ENCODE measurements around the gene KANSL2.
"Not testable (repeated sequence)": the region's sequence is repeated elsewhere in the genome, so short reads cannot be mapped to it uniquely, and the experiment has no call there.

Gene KANSL2

DNA sequence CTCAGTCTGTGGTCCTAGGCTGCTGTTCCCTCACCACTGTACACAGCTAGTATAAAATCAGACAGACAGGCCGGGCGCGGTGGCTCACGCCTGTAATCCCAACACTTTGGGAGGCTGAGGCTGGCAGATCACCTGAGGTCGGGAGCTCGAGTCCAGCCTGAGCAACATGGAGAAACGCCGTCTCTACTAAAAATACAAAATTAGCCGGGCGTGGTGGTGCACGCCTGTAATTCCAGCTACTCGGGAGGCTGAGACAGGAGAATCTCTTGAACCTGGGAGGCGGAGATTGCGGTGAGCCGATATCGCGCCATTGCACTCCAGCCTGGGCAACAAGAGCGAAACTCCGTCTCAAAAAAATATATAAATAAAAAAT lies 481 bp upstream of the KANSL2 start:
- DNase-seq, result not testable (repeated sequence)

DNA sequence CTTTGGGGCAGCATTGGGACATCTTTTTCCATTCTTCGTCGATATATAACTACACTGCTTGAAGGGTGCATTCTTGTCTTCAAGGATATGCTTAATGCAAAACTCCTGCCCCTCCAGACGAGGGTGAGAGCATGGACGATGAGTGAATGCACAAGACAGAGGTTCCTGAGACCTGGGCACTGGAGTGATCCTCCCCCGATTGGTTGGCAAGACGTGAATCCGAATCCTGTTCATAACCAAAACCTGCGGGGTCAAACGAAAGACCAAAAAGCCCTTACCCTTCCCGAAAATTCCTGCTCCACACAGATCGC lies 684 bp downstream of the KANSL2 start:
- no peak for DNase-seq

DNA sequence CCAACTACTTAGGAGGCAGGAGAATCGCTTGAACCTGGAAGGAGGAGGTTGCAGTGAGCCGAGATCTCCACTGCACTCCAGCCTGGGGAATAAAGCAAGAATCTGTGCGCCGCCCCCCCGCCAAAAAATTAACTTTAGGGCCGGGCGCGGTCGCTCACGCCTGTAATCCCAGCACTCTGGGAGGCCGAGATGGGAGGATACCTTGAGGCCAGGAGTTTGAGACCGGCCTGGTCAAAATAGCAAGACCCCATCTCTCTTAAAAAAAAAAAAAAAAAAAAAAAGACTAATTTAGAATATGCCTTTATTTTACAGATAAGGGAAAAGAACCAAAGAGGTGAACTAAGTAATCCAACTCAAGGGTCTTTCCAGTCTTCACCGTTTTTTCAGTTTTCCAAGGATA lies 1.2 kb downstream of the KANSL2 start:
- no peak for DNase-seq

DNA sequence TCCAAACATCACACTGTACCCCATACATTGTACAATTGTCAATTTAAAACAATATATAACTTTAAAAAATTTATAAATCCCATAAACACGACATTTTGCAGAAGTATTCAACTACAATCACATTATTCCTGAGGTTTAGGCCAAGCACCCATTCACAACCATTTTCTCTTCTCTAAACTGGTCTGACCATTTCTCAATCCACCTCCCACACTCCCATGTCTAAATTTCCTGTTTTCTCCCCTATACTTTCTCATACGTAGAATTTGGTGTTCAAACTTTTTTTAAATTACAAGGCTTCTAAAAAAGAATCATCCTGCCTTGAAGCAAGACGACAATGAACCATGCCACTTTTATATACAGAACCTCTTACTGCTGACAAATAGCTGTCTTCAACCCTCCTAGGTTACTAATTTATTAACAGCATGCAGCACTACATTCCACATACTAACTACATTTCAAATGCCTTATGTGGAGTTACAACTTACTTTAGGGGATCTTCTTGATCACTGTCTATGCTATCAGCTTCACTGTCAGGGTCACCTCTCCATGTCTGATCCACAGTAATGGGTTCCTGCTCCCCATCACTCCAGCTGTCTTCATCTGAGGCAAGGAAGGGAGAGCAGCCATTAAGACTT lies 3.4 kb downstream of the KANSL2 start:
- DNase-seq, result no peak

DNA sequence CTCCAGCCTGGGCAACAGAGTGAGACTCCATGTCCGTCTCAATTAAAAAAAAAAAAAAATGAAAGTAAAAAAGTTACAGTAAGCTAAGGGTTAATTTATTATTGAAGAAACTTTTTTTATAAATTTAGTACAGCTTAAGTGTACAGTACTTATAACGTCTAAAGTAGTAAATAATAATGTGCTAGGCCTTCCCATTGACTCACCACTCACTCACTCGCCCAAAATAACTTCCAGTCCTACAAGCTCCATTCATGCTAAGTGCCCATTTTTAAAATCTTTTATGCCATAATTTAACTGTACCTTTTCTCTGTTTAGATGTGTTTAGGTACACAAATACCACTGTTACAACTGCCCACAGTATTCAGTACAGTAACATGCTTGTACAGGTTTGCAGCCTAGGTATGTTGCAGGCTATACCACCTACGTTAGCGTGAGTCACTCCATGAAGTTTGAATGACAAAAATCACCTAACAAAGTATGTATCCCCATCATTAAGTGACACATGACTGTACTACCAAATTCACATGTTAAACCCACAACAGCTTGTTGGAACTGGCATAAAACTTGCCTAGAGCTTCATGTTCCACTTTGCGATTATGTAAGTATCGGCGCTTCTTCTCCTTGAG lies 10.7 kb downstream of the KANSL2 start:
- no peak for DNase-seq

DNA sequence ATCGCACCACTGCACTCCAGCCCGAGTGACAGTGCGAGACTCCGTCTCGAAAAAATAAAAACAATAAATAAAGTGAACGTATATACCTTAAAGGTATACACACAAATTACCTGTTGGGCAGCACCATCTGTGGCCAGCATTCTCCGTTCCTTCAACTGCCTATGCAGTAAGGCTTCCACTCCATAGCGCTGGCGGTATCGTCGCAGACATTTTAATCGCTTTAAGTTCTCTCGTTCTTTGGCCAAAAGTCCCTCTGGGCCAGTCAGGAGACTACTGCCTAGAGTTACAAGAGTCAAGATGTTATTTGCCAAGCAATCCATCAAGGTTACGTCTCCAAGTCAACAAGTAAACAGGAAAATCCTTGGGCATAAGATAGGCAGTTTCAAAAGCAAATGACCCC lies 13.0 kb downstream of the KANSL2 start:
- DNase-seq, result no peak

DNA sequence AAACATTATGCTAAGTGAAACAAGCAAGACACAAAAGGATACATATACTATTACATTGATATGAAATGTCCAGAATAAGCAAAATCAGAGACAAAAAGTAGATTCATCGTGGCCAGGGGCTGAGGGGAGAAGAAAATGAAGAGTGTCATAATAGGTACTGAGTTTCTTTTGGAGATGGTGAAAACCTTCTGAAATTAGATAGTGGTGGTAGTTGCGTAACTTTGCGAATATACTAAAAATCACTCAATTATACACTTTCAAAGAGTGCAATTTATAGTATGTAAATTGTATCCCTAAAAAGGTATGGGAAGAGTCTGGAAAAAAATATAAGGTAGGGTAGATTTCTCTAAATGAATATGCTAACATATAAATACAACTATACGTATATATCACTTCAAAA lies 22.2 kb downstream of the KANSL2 start:
- no peak for DNase-seq

DNA sequence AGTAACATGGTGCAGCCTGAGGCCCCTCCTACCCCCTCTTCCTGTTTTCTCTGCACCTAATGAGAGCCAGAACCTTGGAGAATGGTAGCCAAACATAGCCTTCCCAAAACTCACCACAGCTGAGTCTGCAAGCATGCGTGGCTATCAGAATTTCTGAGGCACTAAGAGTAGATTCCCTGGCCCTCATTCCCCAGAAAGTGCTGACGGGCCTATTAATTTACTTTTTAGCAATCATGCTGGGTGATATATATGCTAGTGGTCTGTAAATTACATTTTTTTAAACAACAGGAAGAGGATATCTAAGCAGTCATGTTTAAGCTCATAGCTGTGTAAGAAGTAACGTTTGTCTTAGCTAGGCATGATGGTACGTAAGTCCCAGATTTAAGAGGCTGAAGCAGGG lies 30.4 kb downstream of the KANSL2 start:
- DNase-seq, result no peak

DNA sequence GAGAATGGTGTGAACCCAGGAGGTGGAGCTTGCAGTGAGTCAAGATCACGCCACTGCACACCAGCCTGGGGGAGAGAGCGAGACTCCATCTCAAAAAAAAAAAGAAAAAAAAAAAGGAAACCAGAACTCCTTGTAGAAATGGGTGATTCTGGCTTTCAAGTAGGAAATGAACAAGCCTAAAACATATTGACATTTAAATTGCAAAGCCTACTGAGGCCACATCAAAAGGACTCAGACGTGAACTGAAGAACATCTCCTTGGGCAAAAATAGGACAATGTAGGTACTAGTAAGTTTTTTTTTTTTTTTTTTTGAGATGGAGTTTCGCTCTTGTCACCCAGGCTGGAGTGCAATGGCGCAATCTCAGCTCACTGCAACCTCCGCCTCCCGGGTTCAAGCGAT lies 36.7 kb downstream of the KANSL2 start:
- not testable (repeated sequence) for DNase-seq

DNA sequence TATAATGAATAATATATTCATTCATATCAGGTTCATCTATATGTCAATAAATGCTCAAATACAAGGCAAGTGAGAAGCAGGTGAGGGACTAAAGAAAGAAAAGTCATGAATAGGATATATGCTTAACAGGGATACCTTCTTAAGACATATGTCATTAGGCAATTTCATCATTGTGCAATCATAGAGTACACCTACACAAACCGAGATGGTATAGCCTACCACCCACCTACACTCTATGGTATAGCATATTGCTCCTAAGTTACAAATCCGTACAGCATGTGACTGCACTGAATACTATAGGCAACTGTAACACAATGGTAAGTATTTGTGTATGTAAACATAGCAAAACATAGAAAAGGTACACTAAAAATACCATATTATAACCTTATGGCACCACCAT lies 39.0 kb downstream of the KANSL2 start:
- DNase-seq, result no peak

DNA sequence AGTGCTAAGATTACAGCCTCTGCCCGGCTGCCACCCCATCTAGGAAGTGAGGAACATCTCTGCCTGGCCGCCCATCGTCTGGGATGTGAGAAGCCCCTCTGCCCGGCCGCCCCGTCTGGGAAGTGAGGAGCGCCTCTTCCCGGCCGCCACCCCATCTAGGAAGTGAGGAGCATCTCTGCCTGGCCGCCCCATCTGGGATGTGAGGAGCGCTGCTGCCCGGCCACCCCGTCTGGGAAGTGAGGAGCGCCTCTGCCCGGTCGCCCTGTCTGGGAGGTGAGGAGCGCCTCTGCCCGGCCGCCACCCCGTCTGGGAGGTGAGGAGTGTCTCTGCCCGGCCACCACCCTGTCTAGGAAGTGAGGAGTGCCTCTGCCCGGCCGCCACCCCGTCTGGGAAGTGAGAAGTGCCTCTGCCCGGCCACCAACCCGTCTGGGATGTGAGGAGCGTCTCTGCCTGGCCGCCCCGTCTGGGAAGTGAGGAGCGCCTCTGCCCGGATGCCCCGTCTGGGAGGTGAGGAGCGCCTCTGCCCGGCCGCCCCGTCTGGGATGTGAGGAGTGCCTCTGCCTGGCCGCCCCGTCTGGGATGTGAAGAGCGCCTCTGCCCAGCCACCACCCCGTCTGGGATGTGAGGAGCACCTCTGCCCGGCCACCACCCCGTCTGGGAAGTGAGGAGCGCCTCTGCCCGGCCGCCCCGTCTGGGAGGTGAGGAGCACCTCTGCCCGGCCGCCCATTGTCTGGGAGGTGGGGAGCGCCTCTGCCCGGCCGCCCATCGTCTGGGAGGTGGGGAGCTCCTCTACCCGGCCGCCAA lies 40.1 kb downstream of the KANSL2 start:
- DNase-seq, result not testable (repeated sequence)

DNA sequence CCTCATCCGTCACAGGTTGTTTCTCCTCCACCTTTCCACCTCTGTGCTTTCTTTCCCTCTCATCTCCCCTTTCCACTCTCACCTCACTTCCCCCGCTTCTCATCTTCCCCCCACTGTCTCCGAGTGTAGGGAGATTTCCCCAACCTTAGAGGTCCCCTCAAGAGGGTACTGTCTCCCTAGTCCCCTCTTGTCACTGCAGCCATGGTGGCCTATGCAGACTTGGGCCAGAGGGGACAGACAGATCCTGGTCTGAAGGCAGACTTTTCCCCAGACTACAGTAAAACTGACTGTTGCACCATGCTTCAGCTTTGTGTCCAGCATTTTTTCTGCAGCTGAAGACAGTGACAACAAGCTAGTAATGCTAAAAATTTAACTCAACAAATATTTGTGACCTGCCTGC lies 41.2 kb downstream of the KANSL2 start:
- no peak for DNase-seq

DNA sequence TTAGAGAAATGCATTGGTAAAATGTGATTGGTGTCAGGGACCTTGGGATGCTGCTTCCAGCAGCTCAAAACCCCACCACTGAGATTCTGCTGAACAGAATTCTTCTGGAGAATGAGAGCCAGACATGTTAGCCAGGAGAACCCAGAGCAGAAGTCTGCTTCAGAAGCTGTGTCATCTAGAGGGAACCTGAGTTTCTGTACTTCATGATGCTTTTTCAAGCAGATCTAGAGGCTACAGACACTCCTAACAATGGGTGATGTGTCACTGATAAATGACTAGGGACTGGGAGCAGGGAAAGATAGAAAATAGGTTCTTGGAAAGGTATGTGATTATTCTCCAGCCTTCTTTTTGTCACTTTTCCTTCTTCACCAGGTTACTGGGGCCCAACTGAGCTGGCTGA lies 41.6 kb downstream of the KANSL2 start:
- DNase-seq, result no peak

DNA sequence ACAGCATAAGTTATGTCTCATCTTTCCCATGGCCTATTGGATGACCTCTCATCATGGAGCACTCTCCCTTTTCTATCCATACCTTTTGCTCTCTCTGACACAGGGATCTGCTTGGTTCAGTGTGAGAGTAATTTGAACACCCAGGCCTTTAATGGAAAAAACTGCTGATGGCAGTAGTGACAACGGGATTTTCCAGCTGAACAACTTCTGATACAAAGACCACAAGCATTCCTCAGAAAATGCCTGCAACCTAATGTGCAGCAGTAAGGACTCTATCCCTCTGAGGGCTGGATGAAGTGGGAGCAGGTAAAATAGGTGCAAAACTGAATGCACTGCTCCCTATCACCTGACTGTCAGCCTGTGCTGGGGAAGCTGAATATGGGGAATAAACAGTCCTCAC lies 51.0 kb downstream of the KANSL2 start:
- no peak for DNase-seq

DNA sequence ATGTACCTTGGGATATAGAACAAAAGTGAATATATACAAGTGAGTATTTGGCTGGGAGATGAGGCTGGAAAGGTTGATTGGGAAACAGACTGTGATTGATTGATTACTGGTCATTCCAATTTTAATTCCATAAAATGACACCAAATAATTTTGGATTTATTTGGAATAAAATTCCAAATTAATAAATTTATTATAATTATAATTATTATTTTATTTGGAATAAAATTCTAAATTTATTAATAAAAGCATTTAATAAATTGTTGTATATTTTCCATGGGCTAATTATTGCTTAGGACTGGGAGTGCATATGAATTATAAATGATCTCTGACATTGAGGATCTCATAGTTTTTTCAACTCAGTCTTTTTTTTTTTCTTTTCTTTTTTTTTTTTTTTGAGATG lies 51.7 kb downstream of the KANSL2 start:
- DNase-seq, result no peak

DNA sequence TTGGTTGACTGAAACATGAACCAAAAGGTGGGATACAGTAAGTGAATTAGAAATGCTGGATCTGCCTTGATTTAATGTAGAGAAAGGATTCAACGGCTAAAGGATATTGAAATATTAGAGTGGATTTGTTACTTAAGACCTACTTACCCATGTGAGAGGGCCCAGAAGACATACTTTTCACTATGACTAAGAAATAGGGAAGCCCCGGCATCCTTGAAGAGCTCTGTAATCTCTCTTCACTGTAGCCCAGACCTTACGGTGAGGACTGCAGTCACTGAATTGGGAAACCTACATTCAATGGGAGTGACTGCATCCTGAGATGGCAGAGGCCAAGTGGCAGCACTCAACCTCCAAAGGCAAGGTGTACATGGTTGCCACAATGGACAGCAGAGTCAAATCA lies 52.5 kb downstream of the KANSL2 start:
- DNase-seq, result no peak

DNA sequence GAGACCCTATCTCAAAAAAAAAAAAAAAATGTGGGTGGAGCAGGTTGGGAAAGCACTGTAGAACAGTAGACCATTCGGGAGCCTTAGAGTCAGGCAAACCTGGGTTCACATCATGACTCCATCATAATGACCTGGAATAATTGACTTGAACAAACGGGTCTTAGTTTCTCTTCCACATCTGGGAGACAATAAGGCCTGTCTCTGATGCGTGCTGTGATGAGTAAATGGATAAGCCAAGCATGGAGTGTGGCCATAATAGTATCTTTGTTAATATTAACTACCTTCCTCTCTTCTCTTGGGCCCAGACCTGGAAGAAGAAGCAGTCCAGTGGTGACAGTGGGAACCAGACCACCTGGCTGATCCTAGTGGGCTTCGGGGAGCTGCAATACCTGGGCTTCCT lies 54.5 kb downstream of the KANSL2 start:
- DNase-seq, result no peak

DNA sequence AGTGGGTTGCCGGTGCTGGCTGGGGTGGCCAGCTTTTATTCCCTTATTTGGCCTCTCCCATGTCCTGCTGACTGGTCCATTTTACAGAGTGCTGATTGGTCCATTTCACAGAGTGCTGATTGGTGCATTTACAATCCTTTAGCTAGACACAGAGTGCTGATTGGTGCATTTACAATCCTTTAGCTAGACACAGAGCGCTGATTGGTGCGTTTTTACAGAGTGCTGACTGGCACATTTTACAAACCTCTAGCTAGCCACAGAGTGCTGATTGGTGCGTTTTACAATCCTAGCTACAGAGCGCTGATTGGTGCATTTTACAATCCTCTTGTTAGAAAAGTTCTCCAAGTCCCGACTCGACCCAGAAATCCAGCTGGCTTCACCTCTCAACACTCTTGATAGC lies 59.0 kb downstream of the KANSL2 start:
- DNase-seq, result not testable (repeated sequence)

DNA sequence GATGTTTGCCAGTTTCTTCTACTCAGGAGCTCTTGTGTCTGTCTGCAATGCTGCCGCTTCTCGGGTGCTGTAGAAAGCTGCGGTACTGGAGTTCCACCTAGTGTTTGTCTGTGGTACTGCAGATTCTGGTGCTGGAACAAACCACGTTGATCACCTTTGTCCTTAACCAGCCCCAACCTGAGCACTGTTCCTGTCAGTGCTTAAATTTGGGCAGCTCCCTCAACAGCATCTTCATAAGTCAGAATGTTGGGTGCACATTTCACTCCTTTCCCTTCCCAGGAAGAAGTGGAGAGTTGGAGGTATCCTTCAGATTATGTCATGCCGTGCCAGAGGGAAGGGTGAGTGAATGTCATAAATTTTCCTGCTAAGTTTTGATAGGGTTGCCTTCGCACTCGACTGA lies 63.5 kb downstream of the KANSL2 start:
- DNase-seq, result peak; percentile 63

DNA sequence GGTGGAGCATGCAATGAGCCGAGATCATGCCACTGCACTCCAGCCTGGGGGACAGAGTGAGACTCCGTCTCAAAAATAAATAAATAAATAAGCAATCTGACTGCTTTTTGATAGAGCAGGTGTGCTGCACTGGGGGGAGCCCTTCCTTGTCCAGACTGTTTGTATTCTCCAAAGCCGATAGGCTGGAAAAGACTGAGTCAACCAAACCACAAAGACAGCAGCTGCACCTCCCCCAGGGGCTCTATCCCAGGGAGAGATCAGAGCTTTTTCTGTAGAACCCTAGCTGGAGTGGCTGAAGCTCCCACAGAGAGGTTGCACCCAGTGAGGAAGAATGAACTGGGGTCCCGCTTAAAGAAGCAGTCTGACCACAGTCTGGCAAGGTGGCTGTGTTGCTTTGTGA lies 66.4 kb downstream of the KANSL2 start:
- no peak for DNase-seq

DNA sequence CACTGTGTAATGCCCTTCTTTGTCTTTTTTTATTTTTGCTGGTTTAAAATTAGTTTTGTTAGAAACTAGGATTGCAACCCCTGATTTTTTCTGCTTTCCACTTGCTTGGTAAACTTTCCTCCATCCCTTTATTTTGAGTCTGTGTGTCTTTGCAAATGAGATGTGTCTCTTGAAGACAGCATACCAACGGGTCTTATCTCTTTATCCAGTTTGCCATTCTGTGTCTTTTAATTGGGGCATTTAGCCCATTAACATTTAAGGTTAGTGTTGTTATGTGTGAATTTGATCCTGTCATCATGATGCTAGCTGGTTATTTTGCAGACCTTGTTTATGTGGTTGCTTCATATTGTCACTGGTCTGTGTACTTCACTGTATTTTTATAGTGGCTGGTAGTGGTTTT lies 68.7 kb downstream of the KANSL2 start:
- no peak for DNase-seq

Data from stimulated activated CD4-positive, alpha-beta T cell treated with anti-CD3 and anti-CD28 coated beads, Interleukin-12 subunit alpha, Interleukin-12 subunit beta, amount 100 ng/mL, for 4 hours (primary cell).